ENCODE data around the gene SLC6A9. TPM values are rescaled to one million over a fixed set of nuclear protein-coding genes. Genes with fewer than 3 reads are reported as not detected.

SLC6A9 gene
- total and polyA plus RNA-seq, 2 of the 8 experiments (the other 6 are each of a cell fraction or from before 2014, with no cell fraction given), result 20.2 to 24.2 TPM

- TF ChIP-seq POU5F1 (IDR thresholded peaks at IDR 0.05; ENCODE audit: low read depth, low read length) (no peak), CTCF (IDR thresholded peaks at IDR 0.05; ENCODE audit: control extremely low read depth in 1 of 3, insufficient read depth in 1 of 3, low read depth in 1 of 3, low read length in 3 of 3) (peak in 2 of 3 experiments; percentile 7 to 15; a peak in 1 of 4 replicates)
- 84% methylated on average over 6 of the region's 10 CpGs; no CpG with 5 or more reads in 1 of the 2 experiments for WGBS, 2 experiments (ENCODE audit: extremely low coverage in 1 of 2, insufficient coverage in 1 of 2, insufficient read length in 1 of 2, insufficient replicate concordance in 2 of 2, low coverage in 1 of 2, low lambda C conversion rate in 2 of 2, missing lambda C conversion rate in 1 of 2)
- H2BK5ac ChIP-seq (ENCODE audit: low read depth, low read length), result no peak overlapping the region
- H3K9me3 ChIP-seq (ENCODE audit: insufficient read depth in 2 of 2, low read depth in 1 of 2, low read length in 1 of 2), result no peaks in the 10 kb centered on the region
- no peak overlapping the region for H4K5ac ChIP-seq (ENCODE audit: insufficient read length, low read depth, low read length)
- no peak overlapping the region for H3K9ac ChIP-seq (replicated peaks in 1 of 4; ENCODE audit: extremely low read depth in 1 of 4, low read depth in 3 of 4, low read length in 3 of 4)
- H3K4me2 ChIP-seq (ENCODE audit: insufficient read depth in 1 of 2, low read depth in 2 of 2, low read length in 2 of 2), result no peak overlapping the region
- no peak overlapping the region for H3K18ac ChIP-seq (ENCODE audit: extremely low read depth, low read length)
- ChIA-PET CTCF (ENCODE audit: partially characterized antibody) (interaction anchor here (0.9 to 16.6 kb wide), 11 partner anchors 9 to 200 kb away, joined by 3 to 252 read pairs (median 4); partner anchors contain the start of gene SLC6A9), POLR2A (ENCODE audit: partially characterized antibody) (interaction anchor here (1.2 to 27.1 kb wide), 4 partner anchors 4 to 38 kb away, joined by 4 to 544 read pairs (median 275); partner anchors contain the start of gene SLC6A9)
- no peak overlapping the region for H3K14ac ChIP-seq (ENCODE audit: insufficient read length)
- no peak overlapping the region for H3K27ac ChIP-seq (ENCODE audit: low read depth, low read length)
- 0 out of 2 replicates have a peak, but pooled peaks cover 3% of the 10 kb centered on the region for H3K79me1 ChIP-seq (ENCODE audit: low read depth, low read length)
- H4K8ac ChIP-seq (ENCODE audit: extremely low read depth, insufficient read depth, low read length), result no peak overlapping the region
- no peak overlapping the region for H2BK120ac ChIP-seq (replicated peaks; ENCODE audit: low read depth, low read length)
- H2AFZ ChIP-seq (ENCODE audit: low read length), result no peak overlapping the region
- no peak overlapping the region for H3K4ac ChIP-seq (replicated peaks; ENCODE audit: insufficient read length, low read depth, low read length)
- H2AK5ac ChIP-seq (ENCODE audit: low read depth, low read length), result no peak overlapping the region
- peaks cover 3 to 14% (median 6%) of the 10 kb centered on the region in 4 experiments; a peak in 6 of 7 replicates for H3K4me1 ChIP-seq (replicated peaks in 1 of 4; ENCODE audit: control insufficient read depth in 3 of 4, insufficient read depth in 4 of 4, low read length in 3 of 4)
- no peak overlapping the region for H2BK15ac ChIP-seq (ENCODE audit: low read length)
- no peaks in the 10 kb centered on the region for H3K23me2 ChIP-seq (ENCODE audit: low read depth, low read length)
- DNase-seq (ENCODE audit: low read depth in 1 of 2, low spot score in 2 of 2) (no peak), FAIRE-seq (no peak)
- H3K23ac ChIP-seq (ENCODE audit: insufficient read length), result no peak overlapping the region
- no peak overlapping the region for H3K4me3 ChIP-seq (ENCODE audit: extremely low read depth in 1 of 4, insufficient read depth in 2 of 4, low read depth in 3 of 4, low read length in 4 of 4)
- no peak overlapping the region for H2BK20ac ChIP-seq (ENCODE audit: low read length)
- H4K91ac ChIP-seq (replicated peaks; ENCODE audit: insufficient read length, low read length), result no peak overlapping the region
- H3K36me3 ChIP-seq (ENCODE audit: control insufficient read depth in 2 of 4, insufficient read depth in 4 of 4, low read length in 3 of 4), result peaks cover 3 to 18% (median 11%) of the 10 kb centered on the region in 4 experiments; a peak in 7 of 8 replicates
- no peak overlapping the region for H2BK12ac ChIP-seq (ENCODE audit: low read depth, low read length)
- H3K79me2 ChIP-seq (ENCODE audit: control insufficient read depth in 1 of 2, insufficient read depth in 2 of 2, low read length in 2 of 2), result 0 out of 4 replicates have a peak, but pooled peaks cover 0 to 2% of the 10 kb centered on the region in 2 experiments
- H3K56ac ChIP-seq (replicated peaks; ENCODE audit: insufficient read length, low read depth, low read length), result no peak overlapping the region
- peaks cover 2 to 8% of the 10 kb centered on the region in 2 experiments for H4K20me1 ChIP-seq (replicated peaks in 1 of 2; ENCODE audit: control insufficient read depth in 1 of 2, insufficient read depth in 2 of 2, low read length in 2 of 2)
- no peaks in the 10 kb centered on the region for H3K27me3 ChIP-seq (replicated peaks in 1 of 4; ENCODE audit: control insufficient read depth in 3 of 4, extremely low read depth in 1 of 4, insufficient read depth in 3 of 4, low read length in 3 of 4)
Measured at GRCh38 chr1:44021581-44022321, 9.5 kb downstream of the SLC6A9 start.

All from H1 (cell line).